Ovary (tissue), 3 donors: Measurements from ENCODE around the gene KCTD5.
"Not testable (repeated sequence)": the region's sequence is repeated elsewhere in the genome, so short reads cannot be mapped to it uniquely, and the experiment has no call there.

Experiments used
- CTCF ChIP-seq, 3 donors: fragments of 450-650 bp in 2 of 3; fragments of 200-600 bp in 1 of 3; IDR thresholded peaks; one replicate each; pipeline versions ENCODE4 v1.5.1 to v1.8.0; 2016 to 2022; ENCODE audit warnings: antibody characterized with exemption in 3 of 3, mild to moderate bottlenecking in 1 of 3
- EP300 ChIP-seq: sonication (generic); formaldehyde crosslinking; IDR thresholded peaks from one replicate; pipeline ENCODE4 v1.6.1; 2017; ENCODE audit warnings: antibody characterized with exemption
- POLR2A ChIP-seq: fragments of 450-650 bp; IDR thresholded peaks from one replicate; pipeline ENCODE4 v1.6.1; 2017; ENCODE audit warnings: antibody characterized with exemption, mild to moderate bottlenecking, moderate library complexity
- donor health status: DM: no; HTN: no; CAD: no.

- not testable (repeated sequence) for TF ChIP-seq POLR2A; CTCF (IDR thresholded peaks at IDR 0.05); EP300
Observed at GRCh38 chr16:2651268-2651871, 31.0 kb upstream of the KCTD5 start.
